ENCODE measurements around the gene ITGB3. TPM values are rescaled to one million over a fixed set of nuclear protein-coding genes. Genes with fewer than 3 reads are reported as not detected.
A peak's percentile ranks its signal among the peaks of the same experiment; 100 is the strongest.

ITGB3 gene
- total RNA-seq, 1 donor from 2014 or later: 71.3 TPM

DNA sequence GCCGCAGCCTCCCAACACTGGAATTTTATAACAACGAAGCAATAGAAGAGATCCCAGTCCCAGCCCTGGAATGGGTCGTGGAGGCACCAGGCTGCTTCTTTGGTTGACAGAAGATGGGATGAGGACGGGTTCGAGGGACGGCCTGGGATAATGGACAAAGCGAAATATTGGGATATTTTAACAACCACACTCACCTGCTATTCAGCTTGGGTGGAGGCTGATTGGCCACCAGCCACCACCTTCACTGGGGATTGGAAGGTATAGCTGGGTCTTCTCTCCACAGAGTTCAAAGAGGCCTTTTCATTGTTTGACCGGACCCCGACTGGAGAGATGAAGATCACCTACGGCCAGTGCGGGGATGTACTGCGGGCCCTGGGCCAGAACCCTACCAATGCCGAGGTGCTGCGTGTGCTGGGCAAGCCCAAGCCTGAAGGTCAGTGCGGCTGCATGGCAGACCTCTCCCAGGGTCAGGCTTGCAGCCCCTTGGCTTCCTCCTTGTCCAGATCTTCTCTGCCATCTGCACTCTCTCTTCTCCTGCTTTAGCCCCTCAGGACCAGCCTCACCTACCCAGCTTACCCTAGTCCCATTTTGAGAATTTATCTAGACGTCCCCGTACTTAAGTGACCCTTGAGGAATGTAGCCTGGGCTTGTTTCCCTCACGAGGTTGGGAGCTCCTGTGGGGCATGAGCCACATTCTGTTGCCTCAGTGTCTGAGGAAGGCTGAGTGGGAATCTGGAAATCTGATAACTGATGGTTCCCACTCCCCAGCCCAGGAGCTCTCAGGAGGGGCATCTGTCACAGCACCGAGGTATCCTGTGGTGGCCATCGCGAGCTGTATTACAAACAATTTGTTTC, 33.8 kb upstream of the ITGB3 start:
- H3K4me3 ChIP-seq: no peak overlapping the region
- H3K27ac ChIP-seq: no peak overlapping the region
- no peaks in the 10 kb centered on the region for H3K27me3 ChIP-seq
- H3K9me3 ChIP-seq: no peaks in the 10 kb centered on the region
- H3K4me1 ChIP-seq: peaks cover 5 to 17% of the 10 kb centered on the region in 2 donors
- H3K36me3 ChIP-seq: no peaks in the 10 kb centered on the region
- TF ChIP-seq, protein P1, sequence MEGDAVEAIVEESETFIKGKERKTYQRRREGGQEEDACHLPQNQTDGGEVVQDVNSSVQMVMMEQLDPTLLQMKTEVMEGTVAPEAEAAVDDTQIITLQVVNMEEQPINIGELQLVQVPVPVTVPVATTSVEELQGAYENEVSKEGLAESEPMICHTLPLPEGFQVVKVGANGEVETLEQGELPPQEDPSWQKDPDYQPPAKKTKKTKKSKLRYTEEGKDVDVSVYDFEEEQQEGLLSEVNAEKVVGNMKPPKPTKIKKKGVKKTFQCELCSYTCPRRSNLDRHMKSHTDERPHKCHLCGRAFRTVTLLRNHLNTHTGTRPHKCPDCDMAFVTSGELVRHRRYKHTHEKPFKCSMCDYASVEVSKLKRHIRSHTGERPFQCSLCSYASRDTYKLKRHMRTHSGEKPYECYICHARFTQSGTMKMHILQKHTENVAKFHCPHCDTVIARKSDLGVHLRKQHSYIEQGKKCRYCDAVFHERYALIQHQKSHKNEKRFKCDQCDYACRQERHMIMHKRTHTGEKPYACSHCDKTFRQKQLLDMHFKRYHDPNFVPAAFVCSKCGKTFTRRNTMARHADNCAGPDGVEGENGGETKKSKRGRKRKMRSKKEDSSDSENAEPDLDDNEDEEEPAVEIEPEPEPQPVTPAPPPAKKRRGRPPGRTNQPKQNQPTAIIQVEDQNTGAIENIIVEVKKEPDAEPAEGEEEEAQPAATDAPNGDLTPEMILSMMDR (IDR thresholded peaks at IDR 0.05): no peak
- intact Hi-C loops (cut with DNase I): loop anchor here (10.0 kb wide), 1 partner anchor 395 kb away; no protein-coding TSS in a partner anchor
- no peak for DNase-seq (ENCODE audit: low spot score in 2 of 2)

DNA sequence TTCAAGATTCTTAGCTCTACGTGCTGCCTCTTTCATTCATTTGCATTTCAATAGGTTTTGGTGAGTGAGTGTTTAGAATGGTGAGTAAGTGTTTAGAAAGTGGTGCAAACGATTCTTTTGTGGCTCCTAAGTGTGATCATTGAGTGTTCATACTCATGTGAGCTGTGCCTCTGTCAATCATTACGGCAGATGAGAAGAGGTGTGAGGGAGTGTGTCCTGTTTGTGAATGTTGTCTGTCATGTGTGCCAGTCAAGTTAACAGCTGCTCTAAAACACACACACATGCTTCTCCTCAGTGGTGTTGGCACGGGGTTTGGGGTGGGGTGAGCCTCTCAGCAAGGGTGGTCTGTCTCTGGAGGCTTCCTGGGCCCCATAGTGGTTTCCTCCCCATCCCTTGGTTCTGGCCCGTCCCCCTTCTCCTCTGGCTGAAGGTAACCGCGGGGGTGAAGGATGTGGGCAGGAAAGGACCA, 33.1 kb upstream of the ITGB3 start:
- H3K4me1 ChIP-seq: peaks cover 5 to 22% of the 10 kb centered on the region in 2 donors
- H3K36me3 ChIP-seq: no peaks in the 10 kb centered on the region
- intact Hi-C loops (cut with DNase I): loop anchor here (10.0 kb wide), 1 partner anchor 394 kb away; no protein-coding TSS in a partner anchor
- TF ChIP-seq, protein P1 (IDR thresholded peaks at IDR 0.05): no peak
- no peaks in the 10 kb centered on the region for H3K27me3 ChIP-seq
- H3K4me3 ChIP-seq: no peak overlapping the region
- DNase-seq (ENCODE audit: low spot score in 2 of 2): no peak
- H3K9me3 ChIP-seq: no peaks in the 10 kb centered on the region
- no peak overlapping the region for H3K27ac ChIP-seq

DNA sequence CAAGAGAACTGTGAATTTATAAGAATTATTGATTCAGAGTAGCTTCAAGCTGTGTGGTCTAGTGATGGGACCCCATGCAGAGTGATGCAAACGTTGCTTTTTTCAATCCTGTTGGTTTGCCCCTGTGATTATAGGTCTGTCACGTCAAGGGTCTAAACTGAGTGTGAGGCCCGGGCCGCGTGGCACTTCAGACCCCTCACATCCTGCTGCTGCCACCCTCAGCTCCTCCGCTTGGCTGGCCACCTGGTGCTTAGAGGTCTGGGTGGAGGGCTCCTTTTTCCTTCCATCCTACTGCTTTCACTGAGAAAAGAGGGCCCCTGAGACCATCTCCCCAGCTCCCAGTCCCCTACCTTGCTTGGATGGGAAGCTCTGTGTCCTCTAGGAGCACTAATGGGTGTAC, 32.5 kb upstream of the ITGB3 start:
- no peak for DNase-seq (ENCODE audit: low spot score in 2 of 2)
- Histone ChIP-seq H3K4me1 (peaks cover 8 to 27% of the 10 kb centered on the region in 2 donors), H3K9me3 (no peaks in the 10 kb centered on the region), H3K27ac (no peak overlapping the region), H3K36me3 (no peaks in the 10 kb centered on the region), H3K4me3 (no peak overlapping the region), H3K27me3 (no peaks in the 10 kb centered on the region)
- TF ChIP-seq, protein P1 (IDR thresholded peaks at IDR 0.05): no peak
- intact Hi-C loops (cut with DNase I): loop anchor here (10.0 kb wide), 1 partner anchor 394 kb away; no protein-coding TSS in a partner anchor

DNA sequence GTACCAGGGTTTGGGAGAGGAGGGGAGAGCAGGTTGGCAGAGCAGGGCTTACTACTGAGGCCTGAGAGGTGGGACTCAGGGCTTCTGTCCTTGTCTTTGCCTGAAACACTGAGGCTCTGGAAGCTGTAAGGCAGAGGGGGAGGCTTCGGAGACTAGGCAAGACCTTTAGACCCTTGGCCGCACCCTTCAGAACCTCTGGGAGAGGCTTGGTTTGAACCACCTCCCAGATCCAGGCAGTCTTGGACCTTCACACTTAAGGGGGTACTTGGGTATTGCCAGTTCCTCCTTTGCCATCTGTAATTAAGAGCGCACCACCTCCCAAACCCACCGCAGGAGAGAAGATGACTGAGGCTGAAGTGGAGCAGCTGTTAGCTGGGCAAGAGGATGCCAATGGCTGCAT, 31.6 kb upstream of the ITGB3 start:
- Histone ChIP-seq H3K4me1 (peaks cover 15 to 36% of the 10 kb centered on the region in 2 donors), H3K27ac (peak overlapping the region in 1 of 2 donors; percentile 93), H3K4me3 (no peak overlapping the region), H3K9me3 (no peaks in the 10 kb centered on the region), H3K36me3 (no peaks in the 10 kb centered on the region), H3K27me3 (no peaks in the 10 kb centered on the region)
- intact Hi-C loops (cut with DNase I): loop anchor here (10.0 kb wide), 1 partner anchor 393 kb away; no protein-coding TSS in a partner anchor
- no peak for DNase-seq (ENCODE audit: low spot score in 2 of 2)
- TF ChIP-seq, protein P1 (IDR thresholded peaks at IDR 0.05): no peak

DNA sequence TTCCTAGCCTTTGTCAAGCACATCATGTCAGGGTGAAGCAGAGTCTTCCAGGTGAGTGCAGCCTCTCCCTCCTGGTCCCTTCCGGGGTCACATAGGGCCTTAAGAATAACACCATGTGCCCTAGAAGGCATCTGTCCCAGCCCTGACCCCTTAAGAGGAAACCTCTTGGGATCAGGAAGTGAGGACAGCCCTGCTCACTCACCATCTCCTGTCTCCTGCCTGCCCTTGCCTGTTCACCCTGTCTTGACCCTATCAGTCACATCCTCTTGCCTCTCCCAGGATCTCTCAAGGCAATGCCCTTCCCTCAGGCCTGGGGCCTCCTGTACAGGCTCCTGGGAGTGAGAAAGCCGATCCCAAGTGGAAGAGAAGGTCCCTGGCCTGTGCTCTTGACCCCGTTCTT, 30.6 kb upstream of the ITGB3 start:
- intact Hi-C loops (cut with DNase I): loop anchor here (10.0 kb wide), 1 partner anchor 392 kb away; no protein-coding TSS in a partner anchor
- no peaks in the 10 kb centered on the region for H3K27me3 ChIP-seq
- H3K4me3 ChIP-seq: no peak overlapping the region
- DNase-seq (ENCODE audit: low spot score in 2 of 2): no peak
- no peaks in the 10 kb centered on the region for H3K36me3 ChIP-seq
- H3K9me3 ChIP-seq: no peaks in the 10 kb centered on the region
- peaks cover 15 to 39% of the 10 kb centered on the region in 2 donors for H3K4me1 ChIP-seq
- TF ChIP-seq, protein P1 (IDR thresholded peaks at IDR 0.05): no peak
- peak overlapping the region; percentile 92 to 93 for H3K27ac ChIP-seq
